ENCODE measurements around the gene FHOD3.

Gene FHOD3

GRCh38 chr18:36391426-36392145 is 94.1 kb downstream of the FHOD3 start:
- no peak overlapping the region for H3K4me3 ChIP-seq (ENCODE audit: low read depth, low read length)
- no peak for TF ChIP-seq CTCF (IDR thresholded peaks at IDR 0.05; ENCODE audit: control insufficient read depth, extremely low read depth, insufficient read depth)
- DNase-seq (ENCODE audit: low read depth): no peak

- no peak overlapping the region for H3K4me3 ChIP-seq (ENCODE audit: low read depth, low read length)
- no peak for TF ChIP-seq CTCF (IDR thresholded peaks at IDR 0.05; ENCODE audit: control insufficient read depth, extremely low read depth, insufficient read depth)
- DNase-seq (ENCODE audit: low read depth): no peak
Measured at GRCh38 chr18:36392164-36392978, 94.9 kb downstream of the FHOD3 start.

GRCh38 chr18:36392979-36393287 is 95.4 kb downstream of the FHOD3 start:
- no peak overlapping the region for H3K4me3 ChIP-seq (ENCODE audit: low read depth, low read length)
- TF ChIP-seq CTCF (IDR thresholded peaks at IDR 0.05; ENCODE audit: control insufficient read depth, extremely low read depth, insufficient read depth): no peak
- no peak for DNase-seq (ENCODE audit: low read depth)

GRCh38 chr18:36394486-36394885 is 97.0 kb downstream of the FHOD3 start:
- H3K4me3 ChIP-seq (ENCODE audit: low read depth, low read length): no peak overlapping the region
- TF ChIP-seq CTCF (IDR thresholded peaks at IDR 0.05; ENCODE audit: control insufficient read depth, extremely low read depth, insufficient read depth): no peak
- DNase-seq (ENCODE audit: low read depth): no peak

GRCh38 chr18:36396190-36396589 is 98.7 kb downstream of the FHOD3 start:
- DNase-seq (ENCODE audit: low read depth): no peak
- TF ChIP-seq CTCF (IDR thresholded peaks at IDR 0.05; ENCODE audit: control insufficient read depth, extremely low read depth, insufficient read depth): no peak
- H3K4me3 ChIP-seq (ENCODE audit: low read depth, low read length): no peak overlapping the region

- no peak overlapping the region for H3K4me3 ChIP-seq (ENCODE audit: low read depth, low read length)
- TF ChIP-seq CTCF (IDR thresholded peaks at IDR 0.05; ENCODE audit: control insufficient read depth, extremely low read depth, insufficient read depth): no peak
- no peak for DNase-seq (ENCODE audit: low read depth)
Measured at GRCh38 chr18:36397033-36397432, 99.5 kb downstream of the FHOD3 start.

Measured in LNCaP clone FGC (cell line).